SW 1271 (cell line): ENCODE data around the gene CPA3.

Source experiments
- DNase-seq, 2 experiments: peaks; one replicate each; lab custom pipeline; 2025; lab: John Stamatoyannopoulos, UW

Gene CPA3, protein sequence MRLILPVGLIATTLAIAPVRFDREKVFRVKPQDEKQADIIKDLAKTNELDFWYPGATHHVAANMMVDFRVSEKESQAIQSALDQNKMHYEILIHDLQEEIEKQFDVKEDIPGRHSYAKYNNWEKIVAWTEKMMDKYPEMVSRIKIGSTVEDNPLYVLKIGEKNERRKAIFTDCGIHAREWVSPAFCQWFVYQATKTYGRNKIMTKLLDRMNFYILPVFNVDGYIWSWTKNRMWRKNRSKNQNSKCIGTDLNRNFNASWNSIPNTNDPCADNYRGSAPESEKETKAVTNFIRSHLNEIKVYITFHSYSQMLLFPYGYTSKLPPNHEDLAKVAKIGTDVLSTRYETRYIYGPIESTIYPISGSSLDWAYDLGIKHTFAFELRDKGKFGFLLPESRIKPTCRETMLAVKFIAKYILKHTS

DNA sequence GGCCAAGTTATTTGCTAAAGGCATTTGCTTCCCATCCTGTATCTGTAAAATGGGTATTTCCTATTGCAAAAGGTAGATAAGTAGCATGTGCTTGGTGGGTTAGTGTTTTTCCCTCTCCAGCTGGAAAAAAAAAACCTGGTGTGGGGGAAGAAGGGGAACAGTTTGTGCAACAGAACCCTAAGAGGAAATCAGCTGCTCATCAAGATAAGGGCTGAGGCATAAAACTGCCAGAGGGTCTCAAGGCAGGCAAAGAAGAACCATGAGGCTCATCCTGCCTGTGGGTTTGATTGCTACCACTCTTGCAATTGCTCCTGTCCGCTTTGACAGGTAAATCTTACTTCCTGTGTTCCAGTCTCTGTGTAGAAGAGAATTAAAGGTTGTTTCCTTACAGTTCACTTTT, at the start of gene CPA3:
CPA3 (plus strand) TSS at position 248 of the 400 bp plus-strand sequence; CDS start at position 260, 12 bp downstream.
- DNase-seq, result no peak

DNA sequence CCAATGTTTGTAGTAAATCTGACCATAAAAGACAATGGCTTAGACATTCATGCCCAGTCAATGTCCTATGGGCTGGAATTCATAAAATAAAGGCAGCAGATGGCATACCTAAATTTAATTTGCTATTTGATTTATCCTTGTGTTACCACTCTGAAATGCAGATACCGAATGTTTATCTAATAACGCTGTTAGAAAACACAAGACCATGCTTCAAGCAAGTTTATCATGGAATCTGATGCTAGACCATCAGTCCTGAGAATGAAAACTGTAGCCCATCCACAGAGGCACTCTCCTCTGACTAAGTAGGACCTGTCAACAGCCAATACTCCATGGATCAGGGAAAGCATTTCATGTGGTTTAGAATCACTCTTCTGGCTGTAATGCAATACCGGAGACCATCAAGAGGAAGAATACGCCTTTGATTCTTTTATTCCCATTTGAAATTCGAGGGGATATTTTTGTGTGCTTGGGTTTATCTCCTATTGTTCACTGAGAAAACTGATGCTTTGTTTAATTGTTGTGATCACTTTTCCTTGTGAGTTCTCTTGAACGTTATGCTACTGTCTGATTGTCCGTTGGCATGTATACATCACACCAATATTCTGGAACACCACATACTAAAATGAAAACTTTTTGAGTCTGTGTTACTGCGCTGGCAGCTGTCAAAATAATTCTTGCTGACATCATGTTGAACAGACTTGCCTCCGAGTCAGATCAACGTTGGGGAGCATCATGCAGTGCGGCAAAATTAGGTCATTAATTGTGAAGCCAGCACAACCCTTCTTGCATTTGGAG, 49.6 kb upstream of the CPA3 start:
- no peak for DNase-seq

DNA sequence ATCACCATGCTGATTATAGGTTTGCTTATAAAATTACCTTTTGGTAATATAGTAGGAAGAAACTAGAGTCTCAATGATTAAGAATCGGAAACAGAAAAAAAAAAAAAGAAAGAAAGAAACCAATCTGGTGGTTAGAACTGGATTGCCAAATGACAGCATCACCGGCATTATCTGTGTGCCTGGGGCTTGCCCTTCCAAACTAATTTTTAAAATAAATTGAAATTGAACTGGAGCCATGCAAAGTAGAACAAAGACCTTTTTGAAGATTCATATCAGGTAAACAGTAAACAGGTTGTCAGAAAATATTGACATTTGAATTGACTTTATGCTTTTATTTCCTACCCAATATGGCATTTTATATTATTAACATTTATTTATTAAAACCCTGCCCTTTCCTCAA, 48.7 kb upstream of the CPA3 start:
- no peak for DNase-seq

DNA sequence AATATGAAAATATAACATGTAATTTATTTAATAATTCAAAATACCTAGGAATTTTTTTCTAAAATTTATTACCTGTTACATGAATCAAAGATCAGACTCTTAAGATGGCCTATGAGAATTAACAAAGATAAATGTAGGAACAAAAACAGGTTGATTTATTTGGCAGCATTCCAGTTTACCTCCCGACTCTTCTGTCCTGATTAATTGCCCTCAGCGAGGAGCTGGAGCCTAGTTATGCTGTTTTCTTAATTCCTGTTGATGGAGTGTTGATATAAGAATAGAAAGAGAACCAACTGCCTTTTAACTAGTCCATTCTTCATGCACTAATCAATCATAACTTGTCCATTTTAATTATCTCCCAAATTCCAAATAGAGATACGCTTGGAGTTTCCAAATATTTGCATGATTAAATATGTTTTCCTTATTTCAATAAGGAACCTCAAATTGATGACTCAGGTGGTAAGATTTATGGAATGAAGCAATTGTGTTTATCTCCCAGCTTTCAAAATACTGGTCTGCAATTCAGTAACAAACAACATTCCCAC, 48.0 kb upstream of the CPA3 start:
- DNase-seq, result no peak

DNA sequence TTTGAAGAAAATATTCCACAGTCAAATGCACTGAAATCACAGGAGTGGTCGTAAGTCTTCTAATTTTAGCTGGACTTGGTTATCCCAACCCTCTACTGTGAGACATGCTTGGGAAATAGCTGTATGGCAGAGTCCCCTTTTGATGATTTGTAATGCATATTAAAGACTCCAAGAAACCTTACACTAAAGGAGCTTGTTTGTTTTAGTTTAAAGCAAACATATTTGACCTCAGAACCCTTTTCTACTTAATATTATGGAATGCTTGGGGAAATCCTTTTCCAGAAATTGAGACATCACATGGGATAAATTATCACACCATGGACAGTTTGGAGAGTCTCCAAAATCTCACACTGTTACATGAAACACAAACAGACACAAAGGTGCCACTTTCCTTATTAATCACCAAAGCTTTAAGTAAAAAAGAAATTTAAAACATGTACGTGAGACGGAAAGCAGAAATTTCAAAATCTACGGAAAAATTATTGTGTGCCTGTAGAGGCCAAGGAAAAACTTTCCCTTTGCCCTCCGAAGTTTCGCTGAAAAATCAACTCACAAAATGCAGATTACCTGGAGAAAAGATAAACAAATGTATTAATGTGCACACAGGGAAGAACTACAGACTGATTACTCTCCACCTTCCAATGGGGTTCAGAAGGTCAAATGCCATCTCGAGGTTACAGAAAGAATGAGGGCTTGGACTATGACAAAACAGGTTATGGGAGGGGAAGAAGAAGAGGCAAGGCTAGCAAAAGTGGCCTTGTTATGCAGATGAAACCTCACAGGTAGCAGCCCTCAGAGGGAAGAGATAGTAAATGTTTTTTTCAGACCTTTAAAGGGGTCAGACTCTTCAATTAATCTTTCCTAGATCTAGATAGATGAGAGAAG, 44.5 kb upstream of the CPA3 start:
- no peak for DNase-seq

DNA sequence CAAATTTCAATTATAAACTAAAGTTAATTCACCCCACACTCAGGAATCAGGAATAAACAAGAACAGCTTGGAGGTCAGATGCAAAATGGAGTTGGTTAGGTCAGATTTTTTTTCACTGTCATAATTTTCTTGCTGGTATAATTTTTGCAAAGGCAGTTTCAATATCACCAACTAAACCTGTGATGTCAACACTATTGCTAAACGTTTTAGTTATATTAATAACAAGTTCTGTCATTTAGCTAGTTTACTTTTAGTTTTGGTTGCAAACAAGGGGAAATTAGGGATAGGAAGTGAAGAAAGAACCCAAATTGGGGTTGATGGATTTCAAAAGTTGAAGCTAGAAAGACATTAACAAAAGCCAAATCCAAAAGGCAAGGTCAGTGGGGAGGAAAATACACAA, 42.1 kb upstream of the CPA3 start:
- DNase-seq, result no peak

DNA sequence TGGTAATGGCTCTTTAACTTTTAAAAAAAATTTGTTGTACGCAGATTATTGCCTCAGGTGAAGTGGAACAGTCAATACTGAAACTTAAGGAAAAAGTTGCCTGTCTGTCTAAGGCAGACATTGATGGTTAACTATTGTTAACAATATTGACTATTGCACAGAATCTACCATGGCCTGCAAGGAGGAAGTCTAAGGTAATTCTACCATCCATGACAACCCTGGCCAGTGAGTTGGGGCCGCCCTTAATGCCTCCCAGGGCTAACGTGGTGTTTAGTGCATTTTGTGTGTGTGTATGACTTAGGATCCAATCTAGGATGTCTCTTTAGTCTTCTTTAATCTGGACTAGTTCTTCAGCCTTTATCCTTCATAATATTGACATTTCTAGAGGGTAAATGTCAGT, 39.6 kb upstream of the CPA3 start:
- DNase-seq, result no peak

DNA sequence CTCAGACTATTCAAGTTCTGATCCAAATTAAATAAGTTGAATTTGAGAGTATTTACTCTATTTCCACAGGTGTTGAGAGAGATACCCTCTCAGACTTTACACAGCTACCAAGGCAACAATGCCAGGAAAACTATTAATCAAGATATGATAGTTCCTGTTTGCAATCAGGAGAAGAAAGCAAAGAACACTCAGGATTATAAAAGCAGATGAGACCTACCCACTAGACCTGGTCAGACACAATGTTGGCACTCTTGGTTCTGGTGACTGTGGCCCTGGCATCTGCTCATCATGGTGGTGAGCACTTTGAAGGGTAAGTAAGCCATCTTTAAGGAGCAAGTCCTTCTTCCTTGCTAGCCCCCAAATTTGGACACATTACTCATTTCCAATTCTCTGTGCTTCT, 37.5 kb upstream of the CPA3 start, which contains the start of gene CPB1:
CPB1 (plus strand) TSS at position 227 of the 400 bp plus-strand sequence; CDS start at position 240, 13 bp downstream.
- no peak for DNase-seq

DNA sequence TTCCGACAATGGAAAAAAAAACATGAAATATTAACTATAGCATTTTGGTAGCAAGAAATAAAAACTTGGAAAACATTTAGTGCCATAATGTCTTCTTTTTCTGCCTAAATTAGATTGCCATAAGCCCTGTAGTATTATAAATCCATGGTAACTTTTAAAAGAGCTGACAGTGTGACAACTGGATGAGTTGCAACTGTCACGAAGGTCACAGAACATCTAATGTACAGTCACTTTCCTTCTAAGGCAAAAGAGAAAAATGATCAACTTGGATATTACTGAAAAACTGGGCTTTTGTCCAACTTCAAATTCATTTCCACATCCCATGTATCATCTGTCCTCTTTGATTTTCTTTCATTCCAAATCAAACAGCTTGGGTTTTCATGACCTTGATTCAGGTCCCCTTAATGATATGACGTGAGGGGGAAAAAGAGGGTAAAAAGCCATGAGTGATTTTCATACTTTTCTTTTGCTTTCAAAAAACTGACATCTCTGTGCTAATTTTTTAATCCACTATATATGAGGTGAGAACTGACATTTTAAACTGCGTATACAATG, 36.9 kb upstream of the CPA3 start:
- no peak for DNase-seq

DNA sequence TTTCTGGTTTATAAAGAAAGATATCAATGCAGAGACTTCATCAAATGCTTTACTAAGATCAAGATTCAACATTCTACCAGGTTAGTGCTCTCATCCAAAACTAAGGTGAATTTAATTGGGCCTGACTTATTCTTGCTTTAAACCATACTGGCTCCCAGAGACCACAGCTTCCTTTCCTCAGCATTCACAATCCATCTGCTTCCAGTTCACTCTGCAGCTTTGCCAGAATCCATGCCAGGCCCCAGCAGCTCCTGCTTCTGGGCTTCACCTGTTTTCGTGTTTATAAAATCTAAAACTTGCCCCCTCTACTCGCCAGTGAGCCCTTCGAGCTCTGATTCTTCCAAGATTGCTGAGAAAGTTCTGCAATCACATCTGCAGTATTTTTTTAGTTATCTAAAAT, 35.2 kb upstream of the CPA3 start:
- DNase-seq, result no peak

DNA sequence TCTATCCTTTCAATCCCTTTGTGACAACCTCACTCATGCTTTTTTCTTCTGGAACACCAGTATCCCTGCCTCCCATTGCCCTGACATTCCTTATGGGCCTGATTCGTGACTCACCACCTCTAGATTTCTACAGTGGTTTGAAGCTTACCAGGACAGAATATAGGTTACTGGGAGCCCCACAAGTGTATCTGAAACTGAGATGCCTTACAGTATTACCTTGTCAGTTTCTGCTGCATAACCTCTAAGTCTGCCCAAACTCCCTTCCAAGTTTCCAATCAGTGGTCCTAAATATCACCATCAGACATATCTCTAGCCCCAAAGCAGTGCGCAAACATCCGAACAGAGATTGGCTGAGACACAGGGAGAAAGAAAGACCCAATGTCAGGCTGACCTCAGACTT, 31.9 kb upstream of the CPA3 start:
- no peak for DNase-seq

DNA sequence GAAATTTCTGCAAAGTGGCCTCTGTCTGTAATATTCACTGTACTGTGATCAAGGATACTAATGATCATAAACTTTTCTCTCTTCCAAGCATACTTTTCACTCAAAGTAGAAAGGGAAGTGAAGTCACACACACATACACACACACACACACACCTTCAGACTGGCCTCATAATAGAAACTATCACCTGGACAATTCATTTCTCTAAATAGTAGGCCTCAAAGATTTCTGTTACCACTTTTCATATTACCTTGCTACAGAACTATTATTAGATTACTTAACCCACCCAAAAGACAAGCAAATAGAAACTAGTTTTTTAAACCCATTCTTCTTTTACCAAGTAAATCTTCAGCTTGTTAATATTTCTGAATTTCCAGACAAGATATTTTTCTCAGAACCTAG, 25.3 kb upstream of the CPA3 start:
- no peak for DNase-seq

DNA sequence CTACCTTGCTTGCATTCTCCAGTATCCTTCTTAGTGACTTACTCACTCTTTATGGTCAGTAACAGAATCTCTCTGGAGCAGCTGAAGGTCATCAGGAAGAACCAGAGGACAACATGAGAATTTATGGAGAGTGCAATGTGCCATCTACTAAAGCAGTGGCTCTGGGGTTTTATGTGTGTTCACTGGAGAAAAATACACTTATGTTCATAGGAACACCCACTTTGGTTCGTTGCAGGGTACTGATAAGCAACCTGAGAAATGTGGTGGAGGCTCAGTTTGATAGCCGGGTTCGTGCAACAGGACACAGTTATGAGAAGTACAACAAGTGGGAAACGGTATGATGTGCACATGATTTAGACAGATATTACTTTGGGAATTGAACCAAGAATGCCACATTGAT, 24.6 kb upstream of the CPA3 start:
- no peak for DNase-seq

DNA sequence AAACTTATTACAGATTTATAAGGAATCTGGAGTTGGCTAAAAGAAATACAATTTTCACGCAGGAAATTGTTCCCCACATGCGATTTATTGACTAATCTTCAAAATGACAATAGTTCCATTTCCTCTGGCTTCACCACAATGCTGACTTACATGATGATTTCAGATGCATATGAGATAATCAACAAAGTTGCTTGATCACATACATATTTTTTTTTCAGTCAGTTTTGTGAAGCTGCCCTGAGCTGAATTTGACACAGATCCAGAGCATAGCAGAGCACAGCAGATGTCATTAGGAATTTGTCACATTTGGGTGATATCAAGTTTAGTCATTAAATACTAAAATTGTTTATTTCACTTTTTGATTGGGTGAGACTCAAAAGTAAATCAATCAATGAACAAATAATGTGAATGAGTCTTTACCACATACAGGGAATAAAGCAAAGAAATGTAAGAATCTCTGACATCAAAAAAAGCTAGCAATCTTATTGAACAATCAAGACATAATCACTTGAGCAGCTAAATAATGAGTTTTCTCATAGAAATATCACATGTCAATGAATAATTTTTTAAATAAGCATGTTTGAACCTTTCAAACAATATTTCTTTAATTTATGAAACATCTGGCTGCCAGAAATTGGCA, 19.2 kb upstream of the CPA3 start:
- DNase-seq, result no peak

DNA sequence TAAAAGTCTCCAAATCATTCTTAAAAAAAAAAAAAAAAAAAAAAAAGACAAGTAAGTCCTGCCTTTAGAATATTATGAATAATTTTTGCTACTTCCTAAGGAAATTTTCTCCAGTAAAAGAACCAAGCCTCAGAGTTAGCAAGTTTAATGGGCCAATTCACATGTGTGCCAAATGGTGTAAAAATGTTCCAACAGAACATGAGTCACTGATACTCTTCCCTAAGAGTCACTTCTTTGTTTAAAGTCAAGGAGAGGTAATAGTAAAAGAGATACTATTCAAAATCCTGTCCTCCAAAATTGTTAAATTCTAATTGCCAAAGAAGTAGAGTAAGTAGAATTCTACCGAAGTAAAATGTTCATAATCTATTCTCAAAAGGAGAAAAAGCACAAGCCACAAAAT, 17.7 kb upstream of the CPA3 start:
- DNase-seq, result no peak

DNA sequence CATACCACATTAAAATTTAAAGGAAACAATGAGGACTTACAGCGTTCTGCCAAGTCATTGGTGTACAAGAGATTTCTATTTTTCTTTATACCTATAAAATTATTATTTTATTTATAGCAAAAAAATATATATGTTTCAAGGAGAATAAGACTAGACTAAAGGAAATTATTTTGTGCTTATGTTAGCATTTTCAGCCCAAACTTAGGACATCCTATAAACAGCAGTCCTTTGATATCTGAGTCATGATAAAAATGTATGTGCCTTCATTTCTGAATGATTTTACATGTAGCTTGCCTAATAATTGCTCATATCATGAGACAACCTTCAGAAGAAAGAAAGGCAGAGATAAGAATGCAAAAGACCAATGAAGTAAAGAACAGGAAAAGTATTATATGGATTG, 16.7 kb upstream of the CPA3 start:
- DNase-seq, result no peak

DNA sequence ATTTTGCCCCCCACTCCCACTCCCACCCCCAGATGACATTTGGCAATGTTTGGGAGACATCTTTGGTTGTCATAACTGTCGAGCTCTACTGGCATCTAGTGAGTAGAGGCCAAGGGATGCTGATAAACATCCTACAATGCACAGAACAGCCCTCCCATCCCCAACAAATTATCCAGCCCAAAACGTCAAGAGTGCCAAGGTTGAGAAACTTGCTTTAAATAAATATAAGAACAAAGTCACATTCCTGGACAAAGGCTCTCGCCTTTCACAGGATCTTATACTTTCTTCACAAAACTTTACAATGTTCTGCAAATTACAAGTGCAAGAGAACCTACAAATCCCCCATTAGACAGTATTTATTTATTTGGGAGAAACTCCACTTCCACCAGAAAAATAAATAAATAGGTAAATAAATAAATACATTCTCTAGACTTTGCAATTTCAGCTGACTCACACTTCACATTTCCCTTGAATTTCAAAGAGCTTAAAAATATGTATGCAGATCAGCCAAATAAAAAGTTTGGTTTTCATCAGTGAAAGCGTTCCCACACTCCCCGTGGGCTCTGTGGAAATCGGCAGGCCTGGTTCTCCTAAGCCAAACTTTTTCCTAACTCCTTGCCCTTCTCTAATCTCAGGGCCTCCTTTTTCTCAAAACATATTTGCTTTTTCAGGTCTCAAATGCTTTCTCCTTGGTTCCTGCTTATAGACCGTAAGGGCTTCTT, 12.7 kb upstream of the CPA3 start:
- no peak for DNase-seq

DNA sequence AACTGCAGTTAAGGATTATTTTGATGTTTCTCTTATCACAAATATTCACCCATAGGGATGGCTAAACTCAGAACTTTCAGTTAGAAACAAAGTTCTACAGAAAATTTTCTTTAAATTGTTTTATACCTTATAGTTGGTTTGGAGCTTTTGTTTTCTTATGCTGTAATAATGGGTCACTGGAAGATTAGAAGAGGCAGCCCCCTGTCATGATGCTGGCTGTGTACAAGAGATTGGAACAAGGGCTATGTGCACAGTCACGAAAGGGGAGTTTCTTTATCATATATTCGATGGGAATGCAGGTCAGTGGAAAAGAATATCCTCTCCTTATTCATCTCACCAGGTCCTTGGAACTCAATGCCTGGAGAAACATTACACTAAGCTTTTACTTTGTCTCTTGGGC, 12.0 kb upstream of the CPA3 start:
- no peak for DNase-seq

DNA sequence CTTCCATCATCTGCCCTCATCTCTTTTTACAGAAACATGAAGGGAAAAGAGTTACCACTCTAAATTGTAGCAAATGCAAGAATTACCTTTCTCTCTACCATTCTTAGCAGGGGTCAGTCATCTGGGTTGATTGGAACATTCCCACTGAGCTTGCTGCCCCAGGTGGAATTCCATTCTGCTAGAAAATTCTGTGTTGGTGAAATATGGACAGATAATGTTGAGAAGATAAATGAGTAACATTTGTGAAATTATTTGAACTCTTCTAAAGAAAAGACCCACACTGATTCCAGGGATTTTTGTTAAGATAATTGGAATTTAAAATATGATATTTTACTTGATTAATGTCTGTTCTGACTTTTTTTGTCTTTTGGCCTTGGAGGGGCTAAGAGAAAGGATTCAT, 11.0 kb upstream of the CPA3 start:
- DNase-seq, result no peak

DNA sequence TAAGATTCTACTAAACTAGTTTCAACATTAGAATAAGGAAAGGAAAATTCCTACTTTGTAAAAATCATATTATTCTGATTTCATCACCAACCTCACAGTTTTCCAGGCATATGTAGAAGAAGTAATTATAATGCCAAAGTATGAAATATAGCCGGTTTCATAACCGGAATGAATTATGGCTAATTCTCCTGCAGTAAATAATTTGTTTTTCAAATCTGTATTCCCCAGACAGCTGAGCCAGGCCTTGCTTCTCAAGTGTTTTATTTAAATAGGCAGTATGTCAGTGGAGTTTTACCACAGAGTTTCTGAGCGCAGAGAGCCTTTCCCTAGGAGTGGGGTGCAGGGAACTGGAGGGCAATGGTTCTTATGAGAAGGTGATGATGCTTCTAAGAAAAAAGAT, 8.7 kb upstream of the CPA3 start:
- no peak for DNase-seq

DNA sequence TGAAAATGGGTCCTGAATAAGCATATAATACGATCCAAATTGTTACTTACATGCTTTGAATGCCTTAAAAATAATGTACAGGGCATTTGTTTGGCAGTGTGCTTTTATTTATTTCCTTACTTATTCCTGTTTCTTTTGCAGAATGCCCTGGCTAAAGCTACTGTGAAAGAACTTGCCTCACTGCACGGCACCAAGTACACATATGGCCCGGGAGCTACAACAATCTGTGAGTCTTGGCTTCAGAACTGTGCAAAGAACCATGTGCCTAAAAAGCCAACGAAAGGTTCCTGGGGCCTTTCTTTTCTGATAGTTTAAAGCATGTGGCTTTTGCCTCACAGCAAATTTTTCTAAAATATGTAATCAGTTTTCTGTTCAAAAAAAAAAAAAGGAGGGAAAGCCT, 7.8 kb upstream of the CPA3 start:
- DNase-seq, result no peak
